OCI-LY1 (cell line): ENCODE measurements around the gene C1S.

Experiments used
- CTCF ChIP-seq: fragments of 200-600 bp; sonication (generic), shearing (Covaris generic); IDR thresholded peaks from 2 replicates; pipeline ENCODE4 v1.5.1; 2017; ENCODE audit warnings: mild to moderate bottlenecking, antibody characterized with exemption, low read length, moderate library complexity, mixed read lengths
- EZH2 ChIP-seq: fragments of 200-600 bp; sonication (generic), shearing (Covaris generic); IDR thresholded peaks from 2 replicates; pipeline ENCODE4 v1.8.0; 2017; ENCODE audit warnings: borderline replicate concordance, mixed run types, mild to moderate bottlenecking, antibody characterized with exemption, low read length, moderate library complexity, mixed read lengths

- TF ChIP-seq EZH2: no peak
- TF ChIP-seq CTCF: no peak
These were observed 738 bp upstream of the C1S start for GRCh38 chr12:7059780-7060179.
